Smooth muscle cell (in vitro differentiated cells): ENCODE results near the gene GJD2. TPM values are rescaled to one million over a fixed set of nuclear protein-coding genes. Genes with fewer than 3 reads are reported as not detected.

ENCODE experiments used
- DNase-seq: peaks from one replicate; lab custom pipeline; 2025; ENCODE audit not compliant: unreplicated experiment; lab: John Stamatoyannopoulos, UW
- H2AFZ ChIP-seq: fragments of 200-600 bp; sonication (generic); 2 replicates; pipeline ENCODE4 v1.6.0; 2016; ENCODE audit warnings: antibody characterized with exemption, low read depth, mild to moderate bottlenecking
- H3F3A ChIP-seq: fragments of 200-600 bp; sonication (generic); 2 replicates; pipeline ENCODE4 v1.6.0; 2017; ENCODE audit warnings: antibody characterized with exemption, low read depth
- H3K27ac ChIP-seq: fragments of 200-600 bp; sonication (generic); 2 replicates; pipeline ENCODE4 v1.5.1; 2016; ENCODE audit warnings: low read depth, mild to moderate bottlenecking
- H3K27me3 ChIP-seq: fragments of 200-600 bp; sonication (generic); 2 replicates; pipeline ENCODE4 v1.6.1; 2016; ENCODE audit warnings: low read depth, mild to moderate bottlenecking
- H3K36me3 ChIP-seq: fragments of 200-600 bp; sonication (generic); 2 replicates; pipeline ENCODE4 v1.5.1; 2016; ENCODE audit warnings: low read depth
- H3K4me1 ChIP-seq: fragments of 200-600 bp; sonication (generic); 2 replicates; pipeline ENCODE4 v1.5.1; 2016; ENCODE audit warnings: low read depth
- H3K4me2 ChIP-seq: fragments of 200-600 bp; sonication (generic); 2 replicates; pipeline ENCODE4 v1.6.0; 2016; ENCODE audit warnings: mild to moderate bottlenecking
- H3K4me3 ChIP-seq: fragments of 200-600 bp; sonication (generic); 2 replicates; pipeline ENCODE4 v1.5.1; 2016; ENCODE audit warnings: mild to moderate bottlenecking
- H3K79me2 ChIP-seq: fragments of 200-600 bp; sonication (generic); 2 replicates; pipeline ENCODE4 v1.6.0; 2016; ENCODE audit warnings: low read depth, mild to moderate bottlenecking
- H3K9ac ChIP-seq: fragments of 200-600 bp; sonication (generic); 2 replicates; pipeline ENCODE4 v1.6.0; 2016; ENCODE audit warnings: low read depth
- H3K9me3 ChIP-seq: fragments of 200-600 bp; sonication (generic); replicated peaks from 2 replicates; pipeline ENCODE4 v1.5.1; 2016; ENCODE audit warnings: low read depth
- H4K20me1 ChIP-seq: fragments of 200-600 bp; sonication (generic); 2 replicates; pipeline ENCODE4 v1.6.0; 2016; ENCODE audit warnings: low read depth
- WGBS: methylation state at CpG from one replicate; pipeline ENCODE4 v1.1.7; 2016; ENCODE audit warnings: low lambda C conversion rate; 5-methylcytosine and 5-hydroxymethylcytosine counted together
- polyA plus RNA-seq: library from polyadenylated mRNA; unstranded; fragments of >200 nt; fragmentation: Nextera tagmentation; extraction: Ambion mirVana; gene quantifications from 2 replicates; pipeline ENCODE4 v1.2.1, GENCODE V29; 2016
- total RNA-seq: library from RNA; depleted of rRNA; stranded (reverse); fragments of >200 nt; gene quantifications from 2 replicates; pipeline ENCODE4 v1.2.3, GENCODE V29; 2014
- TF ChIP-seq, protein P1 (sequence below): fragments of 200-600 bp; sonication (generic); IDR thresholded peaks from 2 replicates; pipeline ENCODE4 v1.5.1; 2017; ENCODE audit warnings: borderline replicate concordance, mild to moderate bottlenecking, antibody characterized with exemption; ENCODE audit not compliant: insufficient read depth, poor library complexity, severe bottlenecking

GJD2 gene
- total and polyA plus RNA-seq, 2 experiments from 2014 or later, result not detected

DNA sequence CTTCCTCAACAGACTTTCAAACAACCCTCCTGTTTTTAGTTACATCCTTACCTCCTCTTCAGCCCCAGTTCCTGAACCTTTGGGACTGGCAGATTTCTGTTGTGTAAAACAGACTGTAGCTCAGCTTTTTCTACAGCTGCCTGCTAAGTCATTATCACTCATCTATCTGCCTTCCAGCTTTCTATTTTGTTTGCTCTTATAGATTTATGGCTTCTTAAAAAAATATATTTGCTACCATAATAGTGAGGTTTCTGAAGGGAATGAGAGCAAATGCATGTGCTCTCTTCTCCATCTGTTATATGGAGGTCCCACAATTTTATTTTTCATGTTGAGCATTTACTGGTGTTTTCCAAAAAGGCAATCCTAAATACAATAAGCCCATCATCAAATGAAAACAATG lies 18.2 kb upstream of the GJD2 start:
- H3K4me3 ChIP-seq, result no peak overlapping the region
- no peak for DNase-seq
- H3K79me2 ChIP-seq, result no peaks in the 10 kb centered on the region
- TF ChIP-seq, protein P1, sequence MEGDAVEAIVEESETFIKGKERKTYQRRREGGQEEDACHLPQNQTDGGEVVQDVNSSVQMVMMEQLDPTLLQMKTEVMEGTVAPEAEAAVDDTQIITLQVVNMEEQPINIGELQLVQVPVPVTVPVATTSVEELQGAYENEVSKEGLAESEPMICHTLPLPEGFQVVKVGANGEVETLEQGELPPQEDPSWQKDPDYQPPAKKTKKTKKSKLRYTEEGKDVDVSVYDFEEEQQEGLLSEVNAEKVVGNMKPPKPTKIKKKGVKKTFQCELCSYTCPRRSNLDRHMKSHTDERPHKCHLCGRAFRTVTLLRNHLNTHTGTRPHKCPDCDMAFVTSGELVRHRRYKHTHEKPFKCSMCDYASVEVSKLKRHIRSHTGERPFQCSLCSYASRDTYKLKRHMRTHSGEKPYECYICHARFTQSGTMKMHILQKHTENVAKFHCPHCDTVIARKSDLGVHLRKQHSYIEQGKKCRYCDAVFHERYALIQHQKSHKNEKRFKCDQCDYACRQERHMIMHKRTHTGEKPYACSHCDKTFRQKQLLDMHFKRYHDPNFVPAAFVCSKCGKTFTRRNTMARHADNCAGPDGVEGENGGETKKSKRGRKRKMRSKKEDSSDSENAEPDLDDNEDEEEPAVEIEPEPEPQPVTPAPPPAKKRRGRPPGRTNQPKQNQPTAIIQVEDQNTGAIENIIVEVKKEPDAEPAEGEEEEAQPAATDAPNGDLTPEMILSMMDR, result no peak
- H3K9me3 ChIP-seq, result no peaks in the 10 kb centered on the region
- no peaks in the 10 kb centered on the region for H3K36me3 ChIP-seq
- no peak overlapping the region for H3K4me2 ChIP-seq
- H3F3A ChIP-seq, result no peaks in the 10 kb centered on the region
- no peak overlapping the region for H3K27ac ChIP-seq
- no peaks in the 10 kb centered on the region for H3K4me1 ChIP-seq
- no peak overlapping the region for H2AFZ ChIP-seq
- no peak overlapping the region for H3K9ac ChIP-seq
- no peaks in the 10 kb centered on the region for H3K27me3 ChIP-seq
- no peaks in the 10 kb centered on the region for H4K20me1 ChIP-seq

DNA sequence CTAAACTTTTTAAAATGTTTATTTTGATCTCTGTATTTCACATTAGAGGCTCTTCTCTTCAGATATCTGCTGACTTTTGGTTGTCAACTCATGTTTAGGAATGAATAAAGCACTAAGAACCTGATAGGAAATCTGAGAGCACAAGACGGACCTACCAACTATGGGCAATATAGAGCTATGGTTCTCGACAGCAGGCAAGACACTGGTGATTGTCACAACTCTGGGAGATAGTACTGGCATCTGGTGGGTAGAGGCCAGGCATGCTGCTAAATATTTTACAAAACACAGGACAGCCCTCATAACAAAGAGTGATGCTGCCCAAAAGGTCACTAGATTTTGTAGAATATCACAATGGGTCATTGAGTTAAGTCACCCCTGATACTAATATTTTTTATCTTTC lies 17.5 kb upstream of the GJD2 start:
- no peaks in the 10 kb centered on the region for H3F3A ChIP-seq
- H3K4me1 ChIP-seq, result no peaks in the 10 kb centered on the region
- TF ChIP-seq, protein P1, result no peak
- H3K9ac ChIP-seq, result no peak overlapping the region
- no peak overlapping the region for H3K4me3 ChIP-seq
- no peak overlapping the region for H3K27ac ChIP-seq
- H4K20me1 ChIP-seq, result no peaks in the 10 kb centered on the region
- no peaks in the 10 kb centered on the region for H3K79me2 ChIP-seq
- no peak overlapping the region for H2AFZ ChIP-seq
- H3K4me2 ChIP-seq, result no peak overlapping the region
- WGBS, result 89% methylated on average over 2 of the region's 2 CpGs
- H3K9me3 ChIP-seq, result no peaks in the 10 kb centered on the region
- no peaks in the 10 kb centered on the region for H3K27me3 ChIP-seq
- no peak for DNase-seq
- H3K36me3 ChIP-seq, result no peaks in the 10 kb centered on the region

DNA sequence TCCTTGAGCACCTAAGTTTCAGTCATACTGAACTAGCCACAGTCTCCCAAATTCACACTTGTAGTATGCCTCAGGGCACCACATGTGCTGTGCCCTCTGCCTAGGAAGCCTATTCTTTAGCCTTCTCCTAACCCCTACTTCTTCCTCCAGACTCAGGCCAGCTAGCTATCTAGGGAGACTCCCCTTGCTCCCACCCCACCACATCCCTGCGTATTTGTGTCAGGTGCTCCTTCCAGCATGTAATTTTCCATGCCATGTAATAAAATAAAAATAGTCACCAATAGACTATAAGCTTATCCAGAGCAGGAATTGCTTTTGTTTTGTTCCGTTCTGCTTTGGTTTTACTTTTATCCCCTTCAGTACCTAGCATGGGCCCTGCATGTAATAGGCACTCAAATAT lies 14.9 kb upstream of the GJD2 start:
- H2AFZ ChIP-seq, result no peak overlapping the region
- no peaks in the 10 kb centered on the region for H3K36me3 ChIP-seq
- no peaks in the 10 kb centered on the region for H4K20me1 ChIP-seq
- no peak overlapping the region for H3K4me3 ChIP-seq
- no peaks in the 10 kb centered on the region for H3K27me3 ChIP-seq
- TF ChIP-seq, protein P1, result no peak
- no peaks in the 10 kb centered on the region for H3F3A ChIP-seq
- no peaks in the 10 kb centered on the region for H3K9me3 ChIP-seq
- H3K4me2 ChIP-seq, result no peak overlapping the region
- no peaks in the 10 kb centered on the region for H3K79me2 ChIP-seq
- no peak overlapping the region for H3K27ac ChIP-seq
- H3K4me1 ChIP-seq, result no peaks in the 10 kb centered on the region
- no peak overlapping the region for H3K9ac ChIP-seq
- DNase-seq, result no peak
- 96% methylated on average over 2 of the region's 2 CpGs for WGBS

DNA sequence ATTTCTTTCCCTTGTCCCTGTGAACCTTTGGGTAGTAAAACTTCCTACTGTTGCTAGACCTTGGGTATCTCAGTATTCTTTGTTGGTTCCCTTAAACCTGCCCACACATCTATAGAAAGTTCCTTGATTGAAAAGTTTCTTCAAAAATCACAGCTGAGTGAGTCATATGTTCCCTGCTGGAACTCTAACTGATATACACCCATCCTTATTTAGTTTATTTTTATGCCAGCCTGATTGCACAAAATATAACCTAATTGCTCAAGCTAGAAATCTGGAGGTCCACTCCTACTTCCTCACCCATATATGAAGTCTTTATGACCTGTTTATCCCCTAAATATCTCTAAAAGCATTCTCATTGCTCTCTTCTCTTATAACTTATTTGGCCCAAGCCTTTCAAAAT lies 13.7 kb upstream of the GJD2 start:
- no peaks in the 10 kb centered on the region for H3K79me2 ChIP-seq
- H3K4me1 ChIP-seq, result no peaks in the 10 kb centered on the region
- H3K9ac ChIP-seq, result no peak overlapping the region
- H3K4me3 ChIP-seq, result no peak overlapping the region
- H3K36me3 ChIP-seq, result no peaks in the 10 kb centered on the region
- no peak overlapping the region for H3K4me2 ChIP-seq
- no peak overlapping the region for H3K27ac ChIP-seq
- no peak overlapping the region for H2AFZ ChIP-seq
- H3K27me3 ChIP-seq, result no peaks in the 10 kb centered on the region
- H4K20me1 ChIP-seq, result no peaks in the 10 kb centered on the region
- TF ChIP-seq, protein P1, result no peak
- no peaks in the 10 kb centered on the region for H3K9me3 ChIP-seq
- DNase-seq, result no peak
- H3F3A ChIP-seq, result no peaks in the 10 kb centered on the region
